B cell (primary cell): ENCODE results near the gene VGLL2. TPM values are rescaled to one million over a fixed set of nuclear protein-coding genes. Genes with fewer than 3 reads are reported as not detected.

Source experiments
- ATAC-seq: fragments of 200-7000 bp; cut with Tn5 transposase; one replicate; pipeline ENCODE4 v1.10.0; 2021; ENCODE audit warnings: low read depth, mild to moderate bottlenecking, moderate number of reproducible peaks, moderate library complexity
- CTCF ChIA-PET: fragments of 350-600 bp; sonication (Branson Sonifier 250); formaldehyde crosslinking; loops from one replicate; lab custom pipeline; 2021; ENCODE audit warnings: antibody characterized with exemption, inconsistent platforms; lab: Charles Lee
- POLR2A ChIA-PET: fragments of 350-600 bp; sonication (Branson Sonifier 250); formaldehyde crosslinking; loops from one replicate; lab custom pipeline; 2021; ENCODE audit warnings: antibody characterized with exemption; lab: Charles Lee
- DNase-seq: peaks from one replicate; pipeline ENCODE4 v3.0.0; 2013
- H2AFZ ChIP-seq: 2 replicates; pipeline ENCODE4 v1.6.1; 2012; ENCODE audit warnings: mild to moderate bottlenecking, low read depth, low read length; ENCODE audit not compliant: insufficient read depth, poor library complexity, severe bottlenecking
- H3K27ac ChIP-seq, 2 donors: 1 replicate in 1 of 2; 2 replicates in 1 of 2; pipeline ENCODE4 v1.5.1; 2012 to 2013; ENCODE audit warnings: low read length in 2 of 2, mild to moderate bottlenecking in 2 of 2, moderate library complexity in 1 of 2
- H3K27me3 ChIP-seq, 4 experiments: fragments of 200-600 bp in 1 of 4; sonication (generic) in 1 of 4; replicated peaks in 1 of 4; 1 replicate in 2 of 4; 2 replicates in 2 of 4; pipeline versions ENCODE4 v1.6.1 to v1.7.0; 2013 to 2016; ENCODE audit warnings: low read length in 3 of 4, mild to moderate bottlenecking in 2 of 4, mixed read lengths in 1 of 4, moderate library complexity in 1 of 4; ENCODE audit not compliant: insufficient read depth in 4 of 4, control insufficient read depth in 3 of 4; ENCODE audit errors: control extremely low read depth in 1 of 4
- H3K36me3 ChIP-seq, 2 experiments: replicated peaks in 1 of 2; 1 replicate in 1 of 2; 2 replicates in 1 of 2; pipeline versions ENCODE4 v1.6.1 to v1.7.1; 2013; ENCODE audit warnings: low read length in 1 of 2; ENCODE audit not compliant: insufficient read depth in 2 of 2, control insufficient read depth in 1 of 2; ENCODE audit errors: control extremely low read depth in 1 of 2, extremely low read depth in 1 of 2
- H3K4me1 ChIP-seq, 2 donors: fragments of 200-600 bp in 1 of 2; sonication (generic) in 1 of 2; 1 replicate in 1 of 2; 2 replicates in 1 of 2; pipeline versions ENCODE4 v1.5.1 to v1.6.1; 2013 to 2017; ENCODE audit warnings: low read length in 2 of 2; ENCODE audit not compliant: control insufficient read depth in 2 of 2, insufficient read depth in 2 of 2
- H3K4me2 ChIP-seq: replicated peaks from 2 replicates; pipeline ENCODE3; 2012; ENCODE audit warnings: mild to moderate bottlenecking, low read depth, low read length; ENCODE audit not compliant: poor library complexity, severe bottlenecking
- H3K4me3 ChIP-seq, 5 experiments: fragments of 200-600 bp in 1 of 5; sonication (generic) in 1 of 5; 1 replicate in 3 of 5; 2 replicates in 2 of 5; pipeline versions ENCODE4 v1.5.1 to v1.7.0; 2011 to 2016; ENCODE audit warnings: low read length in 4 of 5, mild to moderate bottlenecking in 4 of 5, low read depth in 2 of 5, control low read depth in 1 of 5, moderate library complexity in 1 of 5; ENCODE audit not compliant: insufficient read depth in 1 of 5; ENCODE audit errors: control extremely low read depth in 1 of 5, extremely low read depth in 1 of 5
- H3K79me2 ChIP-seq: fragments of 200-600 bp; sonication (generic); one replicate; pipeline ENCODE4 v1.6.0; 2016; ENCODE audit warnings: low read length; ENCODE audit not compliant: control insufficient read depth, insufficient read depth
- H3K9ac ChIP-seq: fragments of 200-600 bp; sonication (generic); 2 replicates; pipeline ENCODE4 v1.6.1; 2017; ENCODE audit warnings: mild to moderate bottlenecking, low read length, moderate library complexity
- H3K9me3 ChIP-seq, 3 donors: one replicate each; pipeline versions ENCODE4 v1.6.1 to v1.7.1; 2013; ENCODE audit warnings: low read length in 2 of 3; ENCODE audit not compliant: control insufficient read depth in 2 of 3, insufficient read depth in 1 of 3; ENCODE audit errors: control extremely low read depth in 1 of 3
- H4K20me1 ChIP-seq: 2 replicates; pipeline ENCODE4 v1.6.0; 2012; ENCODE audit warnings: mild to moderate bottlenecking, low read length; ENCODE audit not compliant: insufficient read depth, control insufficient read depth, poor library complexity, severe bottlenecking
- H3K27ac Mint-ChIP-seq: one replicate; pipeline ENCODE4 v1.8.0; 2021; ENCODE audit warnings: mixed read lengths
- H3K27me3 Mint-ChIP-seq: one replicate; pipeline ENCODE4 v1.8.0; 2021; ENCODE audit warnings: mixed read lengths
- H3K4me1 Mint-ChIP-seq: one replicate; pipeline ENCODE4 v1.8.0; 2021; ENCODE audit warnings: mixed read lengths
- H3K4me3 Mint-ChIP-seq: one replicate; pipeline ENCODE4 v1.8.0; 2021; ENCODE audit warnings: mixed read lengths
- H3K9me3 Mint-ChIP-seq: one replicate; pipeline ENCODE4 v1.8.0; 2022; ENCODE audit warnings: mixed read lengths; ENCODE audit not compliant: insufficient read depth
- EZH2 ChIP-seq: IDR thresholded peaks from 2 replicates; pipeline ENCODE4 v1.6.1; 2012; ENCODE audit warnings: borderline replicate concordance, low read depth, mild to moderate bottlenecking, moderate library complexity, low read length; ENCODE audit not compliant: insufficient read depth, poor library complexity, severe bottlenecking
- WGBS: methylation state at CpG from one replicate; pipeline ENCODE4 v1.1.5; 2013; ENCODE audit warnings: missing lambda C conversion rate; ENCODE audit not compliant: insufficient coverage; 5-methylcytosine and 5-hydroxymethylcytosine counted together
- intact Hi-C: fragments of 100-400 bp; cut with micrococcal nuclease; formaldehyde crosslinking; loops from one replicate; pipeline ENCODE4 v1.10.0; 2022
- polyA plus RNA-seq: library from polyadenylated mRNA; depleted of rRNA; stranded (reverse); fragments of >200 nt; gene quantifications from 2 replicates; pipeline ENCODE4 v1.2.3, GENCODE V29; 2012
- total RNA-seq, 2 donors: library from RNA; stranded (reverse); fragments of 120-200 nt in 1 of 2; gene quantifications; 1 replicate in 1 of 2; 2 replicates in 1 of 2; pipeline versions ENCODE4 v1.2.3 to v1.2.4, GENCODE V29; 2013 to 2022
- TF ChIP-seq, protein P1 (sequence below): fragments of 200-600 bp; IDR thresholded peaks from one replicate; pipeline ENCODE4 v1.8.0; 2022; ENCODE audit warnings: antibody characterized with exemption, mild to moderate bottlenecking

The VGLL2 gene
- total and polyA plus RNA-seq, 2 donors (not counting 1 experiment from before 2014, with no cell fraction given), result not detected

DNA sequence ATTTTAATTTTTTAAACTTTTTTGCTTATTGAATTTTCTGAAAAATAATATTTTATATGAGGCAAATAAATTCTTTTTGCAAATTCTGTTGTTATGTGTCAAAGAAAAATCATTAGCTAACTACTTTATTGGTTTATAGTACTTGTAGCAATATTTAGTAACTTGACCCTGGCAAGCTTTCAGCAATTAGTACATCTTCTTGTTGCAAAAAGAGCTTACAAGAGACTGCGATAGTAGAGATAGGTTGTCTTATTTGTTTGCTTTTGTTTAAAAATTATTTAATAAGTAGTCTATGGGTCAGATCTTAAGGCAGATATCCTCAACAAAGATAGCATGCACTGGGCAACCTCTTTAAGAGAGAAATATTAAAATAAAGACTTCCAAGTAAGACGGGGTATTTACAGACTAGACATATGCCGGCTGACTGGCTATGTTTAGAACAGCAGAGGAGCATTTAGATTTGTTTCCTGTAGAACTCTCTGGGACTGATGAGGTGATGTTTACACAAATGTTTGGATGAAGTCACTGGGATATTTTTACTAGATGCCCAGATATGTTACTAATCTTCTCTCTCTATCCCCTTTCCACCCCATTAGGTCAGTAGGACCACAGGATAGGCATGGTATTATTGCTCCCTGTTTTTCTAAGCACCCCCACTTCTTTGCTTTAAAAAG, 25.0 kb downstream of the VGLL2 start:
- Mint-ChIP-seq H3K4me1 (no peaks in the 10 kb centered on the region), H3K27ac (no peak overlapping the region), H3K9me3 (peaks cover 3% of the 10 kb centered on the region), H3K27me3 (peaks cover 10% of the 10 kb centered on the region), H3K4me3 (no peak overlapping the region)
- ChIA-PET POLR2A (no interaction called here), CTCF (no interaction called here)
- TF ChIP-seq, protein P1, sequence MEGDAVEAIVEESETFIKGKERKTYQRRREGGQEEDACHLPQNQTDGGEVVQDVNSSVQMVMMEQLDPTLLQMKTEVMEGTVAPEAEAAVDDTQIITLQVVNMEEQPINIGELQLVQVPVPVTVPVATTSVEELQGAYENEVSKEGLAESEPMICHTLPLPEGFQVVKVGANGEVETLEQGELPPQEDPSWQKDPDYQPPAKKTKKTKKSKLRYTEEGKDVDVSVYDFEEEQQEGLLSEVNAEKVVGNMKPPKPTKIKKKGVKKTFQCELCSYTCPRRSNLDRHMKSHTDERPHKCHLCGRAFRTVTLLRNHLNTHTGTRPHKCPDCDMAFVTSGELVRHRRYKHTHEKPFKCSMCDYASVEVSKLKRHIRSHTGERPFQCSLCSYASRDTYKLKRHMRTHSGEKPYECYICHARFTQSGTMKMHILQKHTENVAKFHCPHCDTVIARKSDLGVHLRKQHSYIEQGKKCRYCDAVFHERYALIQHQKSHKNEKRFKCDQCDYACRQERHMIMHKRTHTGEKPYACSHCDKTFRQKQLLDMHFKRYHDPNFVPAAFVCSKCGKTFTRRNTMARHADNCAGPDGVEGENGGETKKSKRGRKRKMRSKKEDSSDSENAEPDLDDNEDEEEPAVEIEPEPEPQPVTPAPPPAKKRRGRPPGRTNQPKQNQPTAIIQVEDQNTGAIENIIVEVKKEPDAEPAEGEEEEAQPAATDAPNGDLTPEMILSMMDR, result no peak
- no peak for TF ChIP-seq EZH2
- Histone ChIP-seq H3K9ac (no peak overlapping the region), H3K27me3 (no peaks in the 10 kb centered on the region), H3K4me2 (no peak overlapping the region), H3K79me2 (no peaks in the 10 kb centered on the region), H4K20me1 (no peaks in the 10 kb centered on the region), H3K4me3 (no peak overlapping the region), H2AFZ (no peak overlapping the region), H3K4me1 (no peaks in the 10 kb centered on the region), H3K36me3 (no peaks in the 10 kb centered on the region), H3K9me3 (no peaks in the 10 kb centered on the region), H3K27ac (no peak overlapping the region)
- no CpG with 5 or more reads among the region's 3 CpGs for WGBS
- ATAC-seq (no peak), DNase-seq (no peak)
- intact Hi-C loops, result no loop called here

DNA sequence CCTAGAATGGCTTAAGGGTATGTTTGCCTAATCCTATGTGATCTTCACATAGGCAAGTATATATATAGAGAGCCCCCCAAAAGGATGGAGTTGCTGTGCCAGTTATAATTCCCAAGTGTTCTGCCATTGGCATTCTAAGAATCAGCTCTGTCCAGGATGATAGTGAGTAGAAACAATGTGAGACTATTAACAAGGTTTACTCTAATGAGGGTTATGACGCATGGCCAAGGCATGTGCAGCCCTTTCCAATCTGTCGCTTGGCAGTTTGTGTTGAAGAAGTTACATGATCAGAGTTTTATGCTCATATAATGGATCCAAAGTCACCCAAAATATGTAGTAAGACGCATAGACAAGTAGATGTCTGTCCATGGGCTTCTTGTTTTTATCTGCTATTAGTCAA, 33.6 kb downstream of the VGLL2 start:
- no peak overlapping the region for H3K9ac ChIP-seq
- H3K9me3 ChIP-seq, result no peaks in the 10 kb centered on the region
- H3K4me1 ChIP-seq, result no peaks in the 10 kb centered on the region
- H3K36me3 ChIP-seq, result no peaks in the 10 kb centered on the region
- intact Hi-C loops, result no loop called here
- H3K27me3 ChIP-seq, result no peaks in the 10 kb centered on the region
- Mint-ChIP-seq H3K4me1 (no peaks in the 10 kb centered on the region), H3K9me3 (no peaks in the 10 kb centered on the region), H3K4me3 (no peak overlapping the region), H3K27me3 (no peaks in the 10 kb centered on the region), H3K27ac (no peak overlapping the region)
- H3K4me2 ChIP-seq, result no peak overlapping the region
- no peak for DNase-seq
- TF ChIP-seq EZH2, result no peak
- TF ChIP-seq, protein P1, result no peak
- no peaks in the 10 kb centered on the region for H3K79me2 ChIP-seq
- no peak overlapping the region for H3K27ac ChIP-seq
- H2AFZ ChIP-seq, result no peak overlapping the region
- WGBS, result no CpG with 5 or more reads among the region's 3 CpGs
- no peaks in the 10 kb centered on the region for H4K20me1 ChIP-seq
- no peak overlapping the region for H3K4me3 ChIP-seq
- no peak for ATAC-seq
- CTCF ChIA-PET, result no interaction called here
- POLR2A ChIA-PET, result no interaction called here
